Lung microvascular endothelial cell (primary cell): Measurements from ENCODE around the gene ZBTB7B. TPM values are rescaled to one million over a fixed set of nuclear protein-coding genes. Genes with fewer than 3 reads are reported as not detected.

ENCODE experiments used
- DNase-seq, 2 donors: peaks; one replicate each; pipeline versions ENCODE4 v3.0.0 to v3.0.0-alpha.2; 2010; ENCODE audit warnings: low read depth in 2 of 2
- total RNA-seq: library from RNA; depleted of rRNA; stranded (reverse); fragments of >200 nt; gene quantifications from 2 replicates; pipeline ENCODE4 v1.2.1, GENCODE V29; 2014

Gene ZBTB7B
- 7.4 and 10.3 TPM in 2 replicates for total RNA-seq

DNA sequence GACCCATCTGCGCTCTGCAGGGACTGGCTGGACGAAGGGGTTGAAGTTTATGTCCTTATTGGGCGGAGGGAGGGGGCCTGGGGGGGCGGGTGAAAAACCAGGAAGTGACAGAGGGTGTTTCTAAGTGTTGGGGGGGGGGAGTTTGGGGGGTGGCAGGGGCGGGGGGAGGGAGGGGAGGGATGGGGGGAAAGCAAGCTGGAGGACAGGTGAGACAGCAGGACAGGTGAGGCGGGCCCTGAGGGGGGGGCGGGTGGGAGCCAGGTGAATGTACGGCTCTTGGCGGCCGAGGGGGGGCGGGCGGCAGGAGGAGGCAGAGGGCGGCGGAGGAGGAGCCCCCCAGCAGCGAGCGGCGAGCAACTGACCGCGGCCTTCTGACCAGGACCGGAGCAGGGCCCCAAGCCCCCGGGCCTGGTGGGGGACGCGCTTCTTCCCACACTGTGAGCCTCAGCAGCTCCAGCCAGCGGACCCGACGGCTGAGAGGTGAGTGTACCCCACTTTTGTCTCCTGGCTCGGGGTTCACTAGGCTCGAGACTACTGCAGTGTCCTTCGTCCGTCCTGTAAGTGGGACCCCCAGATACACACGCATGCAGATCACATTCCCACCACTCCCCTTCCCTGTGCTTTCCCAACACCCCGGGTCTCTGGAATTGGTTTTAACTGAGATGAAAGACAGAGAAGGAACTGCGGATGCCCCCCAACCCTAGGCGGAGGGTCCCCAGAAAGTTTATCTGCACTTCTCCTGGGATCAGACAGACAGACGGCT is at the start of gene ZBTB7B:
ZBTB7B (plus strand) TSS at position 339 of the 763 bp plus-strand sequence. CDS start 11,859 bp downstream, outside the sequence.
- DNase-seq = peak; percentile 36 to 38

GRCh38 chr1:154953611-154954038 is 49.0 kb upstream of the ZBTB7B start:
- no peak for DNase-seq

DNA sequence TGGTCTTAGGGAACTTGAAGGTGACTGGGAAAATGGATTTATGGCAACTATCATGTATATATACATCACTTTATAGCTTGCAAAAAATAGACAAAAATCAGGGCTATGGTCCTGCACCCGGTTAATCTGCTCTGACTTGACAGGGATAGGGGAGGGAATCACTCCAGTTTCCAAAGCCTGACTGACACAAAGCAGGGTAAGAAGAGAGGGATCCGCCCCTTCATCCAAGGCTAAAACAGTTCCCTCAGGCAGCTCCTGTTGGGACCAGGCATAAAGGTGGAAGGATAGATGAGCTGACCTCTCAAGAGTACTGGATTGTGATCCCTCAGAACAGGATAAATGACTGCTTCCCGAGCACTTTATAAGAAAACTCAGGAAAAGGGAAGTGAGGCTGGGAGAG is 48.1 kb upstream of the ZBTB7B start:
- no peak for DNase-seq

DNA sequence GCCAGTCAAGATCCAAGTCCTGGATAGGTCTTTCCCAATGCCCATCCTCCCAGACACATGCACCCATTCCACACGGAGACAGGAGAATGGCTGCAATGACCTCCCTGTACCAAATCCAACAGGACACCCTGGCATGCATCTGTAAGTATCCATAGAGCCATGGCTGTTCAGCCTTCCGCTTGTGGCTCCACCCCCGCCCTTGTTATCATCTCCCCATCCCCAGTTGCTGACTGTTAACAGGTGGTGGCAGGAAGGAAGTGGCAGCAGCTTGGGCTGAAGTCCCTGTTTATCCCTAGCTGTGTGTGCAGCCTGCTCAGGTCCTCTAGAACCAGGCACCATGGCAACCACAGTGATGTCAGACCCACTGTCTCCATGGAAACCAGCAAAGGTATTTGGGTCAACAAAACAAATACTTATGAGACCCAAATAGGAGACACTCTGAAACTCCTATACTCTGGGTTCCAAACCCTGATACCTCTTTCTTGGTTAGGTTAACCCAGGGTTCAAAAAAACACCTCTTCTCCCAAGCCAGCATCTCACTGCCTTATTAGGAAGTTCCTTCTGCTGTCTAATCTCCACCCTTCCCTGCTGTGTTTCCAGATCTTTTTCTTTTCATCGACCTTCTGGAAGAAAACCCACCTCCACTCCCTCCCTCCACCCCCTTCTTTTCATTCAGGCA is 47.4 kb upstream of the ZBTB7B start:
- DNase-seq = peak; percentile 92 to 93

- DNase-seq = peak; percentile 91 to 93
Measured at GRCh38 chr1:154955718-154956543, 46.7 kb upstream of the ZBTB7B start, which contains the start of gene PBXIP1. Gene PBXIP1 (minus strand): TSS chr1:154956099. CDS start chr1:154953721, 2,378 bp downstream.

DNA sequence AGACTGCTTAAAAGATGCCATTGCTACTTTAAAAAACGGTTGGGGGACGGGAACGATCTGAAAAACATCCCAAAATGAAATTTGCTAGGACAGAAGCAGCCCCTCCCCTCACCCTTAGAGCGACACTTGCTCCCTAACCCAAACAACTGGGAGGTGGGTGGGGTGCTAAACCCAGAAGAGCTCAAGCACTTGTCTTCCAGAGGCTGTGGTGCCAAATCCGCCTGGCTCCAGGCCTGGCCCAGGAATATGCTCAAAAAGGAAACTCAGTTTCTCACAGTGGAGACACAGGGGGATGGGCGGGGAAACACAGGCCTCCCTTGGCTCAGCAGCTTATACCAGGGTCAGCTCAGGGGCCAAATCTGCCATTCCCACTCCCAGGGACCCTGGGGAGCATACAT is 46.1 kb upstream of the ZBTB7B start:
- DNase-seq = peak; percentile 14 to 16

- no peak for DNase-seq
Measured at GRCh38 chr1:154957091-154957657, 45.4 kb upstream of the ZBTB7B start.

DNA sequence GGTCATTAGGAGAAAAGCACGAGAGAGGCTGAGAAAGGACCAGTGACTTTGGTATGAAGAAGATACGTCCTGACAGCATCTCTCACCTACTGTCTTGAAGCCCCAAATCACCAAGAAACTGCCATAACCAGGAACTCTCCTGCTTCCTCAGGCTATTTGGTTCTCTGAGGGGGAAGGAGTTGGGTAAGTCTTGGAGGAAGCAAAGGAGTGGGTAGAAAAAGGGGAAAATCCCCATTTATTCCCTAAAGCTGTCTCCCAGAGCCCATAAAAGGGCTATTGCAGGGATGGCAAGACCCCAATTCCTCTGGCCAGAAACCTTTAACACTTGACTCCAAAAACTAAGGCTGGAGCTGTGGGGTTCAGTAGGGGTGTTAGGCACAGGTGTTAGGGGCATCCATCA is 44.6 kb upstream of the ZBTB7B start:
- DNase-seq = no peak

GRCh38 chr1:154958681-154959425 is 43.7 kb upstream of the ZBTB7B start:
- DNase-seq = no peak

DNA sequence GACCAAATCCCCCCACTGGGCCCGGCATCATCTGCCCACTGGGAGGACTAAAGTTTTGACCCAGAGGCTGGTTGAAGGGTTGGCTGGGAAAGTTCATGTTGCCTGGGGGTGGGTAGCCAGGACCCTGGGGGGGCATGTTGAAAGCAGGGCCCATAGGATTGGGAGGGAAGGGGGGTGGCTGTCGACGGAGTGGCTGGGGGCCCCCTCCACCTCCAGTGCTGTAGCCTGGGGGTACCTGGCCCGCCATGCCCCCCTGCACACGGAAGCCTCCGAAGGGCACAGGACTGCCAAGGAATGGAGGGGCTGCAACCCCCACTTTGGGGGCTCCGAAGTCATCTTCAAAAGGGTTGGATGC is 43.2 kb upstream of the ZBTB7B start:
- no peak for DNase-seq

DNA sequence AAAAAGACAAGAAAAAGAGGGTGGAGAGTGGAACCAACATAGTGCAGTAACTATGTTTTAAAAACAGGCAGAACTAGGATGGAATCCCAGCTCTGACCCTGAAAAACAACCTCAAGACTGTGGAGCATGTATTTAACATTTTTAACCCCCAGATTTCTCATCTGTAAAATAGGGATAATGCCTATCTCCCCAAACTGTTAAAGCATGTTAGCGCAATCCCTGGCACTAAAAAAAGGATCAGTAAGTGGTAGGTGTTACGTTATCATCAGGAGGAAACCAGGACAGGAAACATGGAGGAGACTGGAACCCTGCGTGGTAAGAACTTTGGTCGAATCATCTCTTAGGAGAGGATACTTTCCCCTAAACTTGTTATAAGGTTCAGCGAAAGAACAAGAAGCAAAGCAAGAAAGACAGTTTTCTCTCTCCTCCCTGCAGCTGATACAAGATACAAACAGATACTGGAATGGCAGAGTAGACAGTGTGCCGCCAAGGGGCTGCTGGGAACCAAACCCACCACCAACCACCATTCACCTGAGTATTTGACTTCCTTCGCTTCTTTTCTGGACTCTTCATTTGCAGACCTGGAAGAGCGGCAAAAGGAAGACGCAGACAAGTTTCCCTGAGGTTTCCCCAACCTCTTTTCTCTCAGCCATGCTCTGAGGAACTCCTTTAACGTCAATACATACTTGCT is 42.0 kb upstream of the ZBTB7B start:
- DNase-seq = peak; percentile 15 to 30

GRCh38 chr1:154961207-154962155 is 41.1 kb upstream of the ZBTB7B start, which contains the start of gene PYGO2:
Gene PYGO2 (minus strand): TSS chr1:154961782. CDS start chr1:154961576, 206 bp downstream.
- peak; percentile 79 to 85 for DNase-seq

DNA sequence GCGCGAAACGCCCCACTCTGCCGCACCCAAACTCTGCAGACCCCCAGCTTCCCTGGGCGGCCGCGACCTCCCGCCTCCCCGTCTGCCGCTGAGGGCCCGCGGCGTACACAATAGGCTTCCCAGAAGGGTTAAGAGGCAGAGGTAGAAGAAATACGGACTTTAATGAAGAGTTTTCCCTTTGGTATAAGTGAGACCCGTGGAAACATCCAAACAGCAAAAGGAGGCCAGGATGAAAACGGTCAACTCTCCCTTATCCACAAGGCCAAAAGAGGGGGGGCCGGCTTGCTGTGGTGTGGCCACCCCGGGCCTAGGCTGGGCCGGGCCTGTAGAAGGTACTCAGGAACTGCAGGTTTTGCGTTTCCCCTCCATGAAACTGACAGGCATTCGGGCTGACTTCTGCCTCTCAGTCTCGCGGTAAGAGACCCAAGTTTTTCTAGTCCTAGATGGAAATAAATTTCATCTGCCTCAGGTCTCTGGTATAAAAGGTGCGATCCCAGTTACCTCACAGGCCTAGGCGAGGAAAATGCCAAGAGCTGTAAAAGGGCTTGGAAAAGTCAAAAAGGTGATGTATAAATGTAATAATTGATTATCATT is 40.3 kb upstream of the ZBTB7B start:
- peak in 1 of 2 donors; percentile 45 for DNase-seq

DNA sequence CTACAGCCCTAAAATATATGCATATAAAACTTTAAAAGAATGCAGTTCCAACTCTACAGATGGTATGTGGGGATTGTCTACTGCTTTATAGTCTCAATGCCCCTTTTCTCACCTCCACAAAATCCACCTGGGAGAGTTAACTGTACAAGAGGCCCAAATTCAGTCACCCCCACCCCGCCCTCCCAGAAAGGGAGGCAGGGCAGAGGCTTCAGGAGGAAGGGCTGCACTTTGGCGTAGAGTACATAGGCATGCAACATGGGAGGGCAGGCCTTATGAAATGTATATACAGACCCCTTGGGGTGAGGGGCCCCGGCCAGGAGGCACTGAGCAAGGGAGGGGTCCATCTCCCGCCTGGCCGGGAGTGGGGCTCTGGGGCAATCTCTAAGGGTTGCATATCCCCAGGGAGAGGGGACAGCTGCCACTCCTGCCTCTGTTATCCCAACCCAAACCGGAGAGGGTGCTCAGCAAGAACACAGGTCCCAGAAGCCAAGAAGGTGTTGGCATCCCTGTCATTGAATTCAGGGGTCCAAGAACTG is 39.7 kb upstream of the ZBTB7B start:
- DNase-seq = no peak

- no peak for DNase-seq
Measured at GRCh38 chr1:154963643-154964042, 39.0 kb upstream of the ZBTB7B start.

GRCh38 chr1:154964359-154964758 is 38.2 kb upstream of the ZBTB7B start:
- no peak for DNase-seq

GRCh38 chr1:154966111-154966510 is 36.5 kb upstream of the ZBTB7B start:
- no peak for DNase-seq

GRCh38 chr1:154967331-154967950 is 35.2 kb upstream of the ZBTB7B start:
- peak; percentile 21 to 47 for DNase-seq
